Nephron (organoid): ENCODE measurements around the gene PSAT1.

ENCODE experiments used
- H3K27ac Mint-ChIP-seq, 3 experiments: 2 replicates each; pipeline ENCODE4 v1.8.0; 2020; ENCODE audit warnings: mixed read lengths in 3 of 3, mild to moderate bottlenecking in 2 of 3, moderate library complexity in 1 of 3
- H3K27me3 Mint-ChIP-seq: 2 replicates; pipeline ENCODE4 v1.8.0; 2021; ENCODE audit warnings: low read depth, mild to moderate bottlenecking, moderate library complexity, mixed read lengths
- H3K36me3 Mint-ChIP-seq: 2 replicates; pipeline ENCODE4 v1.8.0; 2020; ENCODE audit warnings: low read depth, mixed read lengths
- H3K4me1 Mint-ChIP-seq: 2 replicates; pipeline ENCODE4 v1.8.0; 2020; ENCODE audit warnings: mixed read lengths
- H3K4me3 Mint-ChIP-seq, 3 experiments: 2 replicates each; pipeline ENCODE4 v1.8.0; 2020; ENCODE audit warnings: mild to moderate bottlenecking in 3 of 3, mixed read lengths in 3 of 3, moderate library complexity in 2 of 3
- H3K9me3 Mint-ChIP-seq: 2 replicates; pipeline ENCODE4 v1.8.0; 2020; ENCODE audit warnings: mixed read lengths
- CTCF ChIP-seq, 3 experiments: fragments of 200-600 bp; sonication (generic); IDR thresholded peaks; one replicate each; pipeline ENCODE4 v1.5.0; 2021; ENCODE audit warnings: antibody characterized with exemption in 3 of 3; ENCODE audit not compliant: unreplicated experiment in 3 of 3

Gene PSAT1

DNA sequence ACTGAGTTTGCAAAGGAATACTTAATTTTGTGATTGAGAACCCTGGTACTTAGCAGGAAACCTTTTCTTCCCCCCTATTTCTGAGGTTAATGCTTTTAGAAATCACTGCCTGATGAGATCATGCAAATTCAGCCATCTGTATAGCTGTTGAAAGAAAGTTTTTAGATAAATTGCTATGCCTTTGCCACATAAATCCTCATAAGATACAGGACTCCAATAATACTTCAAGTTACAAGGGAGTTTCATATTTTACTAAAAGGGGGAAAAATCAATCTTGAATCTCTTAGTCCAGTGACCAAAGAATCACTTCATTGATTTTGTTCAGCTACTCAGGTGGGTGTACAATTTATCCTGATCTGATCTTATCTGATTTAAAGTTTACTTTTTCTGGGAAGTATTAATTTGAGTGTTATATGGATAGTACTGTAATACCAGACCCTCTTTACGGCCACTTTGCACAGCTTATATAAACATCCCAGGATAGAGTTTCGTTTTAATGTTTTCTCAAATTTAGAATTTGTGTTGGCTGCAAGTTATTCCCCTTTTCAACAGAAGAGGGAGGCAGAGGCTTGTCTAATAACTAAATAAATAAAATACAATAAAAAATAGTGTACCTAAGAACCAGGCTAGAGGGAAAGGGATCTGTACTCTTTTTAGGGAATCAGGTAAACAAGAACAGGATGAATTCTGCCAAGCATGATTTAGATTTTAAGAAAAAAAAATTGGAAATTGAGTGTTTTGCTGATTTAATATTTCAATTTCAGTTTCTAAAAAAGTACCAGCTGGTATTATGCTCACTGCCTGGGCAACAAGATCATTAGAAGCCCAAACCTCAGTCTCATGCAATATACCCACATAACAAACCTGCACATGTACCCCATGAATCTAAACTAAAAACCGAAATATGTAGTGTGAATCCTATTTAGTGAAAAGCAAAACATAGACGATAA lies 69.1 kb downstream of the PSAT1 start:
- peak overlapping the region in 1 of 3 experiments; percentile 62 for H3K27ac Mint-ChIP-seq
- H3K4me3 Mint-ChIP-seq = no peak overlapping the region
- H3K36me3 Mint-ChIP-seq = no peaks in the 10 kb centered on the region
- no peaks in the 10 kb centered on the region for H3K9me3 Mint-ChIP-seq
- H3K4me1 Mint-ChIP-seq = peaks cover 29% of the 10 kb centered on the region
- TF ChIP-seq CTCF (IDR thresholded peaks at IDR 0.05; ENCODE audit: unreplicated experiment in 3 of 3) = peak; percentile 77 to 79 (median 77)
- H3K27me3 Mint-ChIP-seq = peaks cover 4% of the 10 kb centered on the region

- Mint-ChIP-seq H3K9me3 (no peaks in the 10 kb centered on the region), H3K36me3 (no peaks in the 10 kb centered on the region), H3K27ac (no peak overlapping the region), H3K4me1 (peaks cover 29% of the 10 kb centered on the region), H3K4me3 (no peak overlapping the region), H3K27me3 (peaks cover 4% of the 10 kb centered on the region)
- no peak for TF ChIP-seq CTCF (IDR thresholded peaks at IDR 0.05; ENCODE audit: unreplicated experiment in 3 of 3)
These were observed 69.9 kb downstream of the PSAT1 start for GRCh38 chr9:78366827-78367226.

GRCh38 chr9:78368236-78368635 lies 71.3 kb downstream of the PSAT1 start:
- no peaks in the 10 kb centered on the region for H3K36me3 Mint-ChIP-seq
- H3K9me3 Mint-ChIP-seq = no peaks in the 10 kb centered on the region
- peaks cover 29% of the 10 kb centered on the region for H3K4me1 Mint-ChIP-seq
- TF ChIP-seq CTCF (IDR thresholded peaks at IDR 0.05; ENCODE audit: unreplicated experiment in 3 of 3) = no peak
- H3K27me3 Mint-ChIP-seq = peaks cover 12% of the 10 kb centered on the region
- H3K4me3 Mint-ChIP-seq = no peak overlapping the region
- no peak overlapping the region for H3K27ac Mint-ChIP-seq

GRCh38 chr9:78369639-78370219 lies 72.8 kb downstream of the PSAT1 start:
- no peak overlapping the region for H3K4me3 Mint-ChIP-seq
- peak; percentile 77 to 89 (median 86) for TF ChIP-seq CTCF (IDR thresholded peaks at IDR 0.05; ENCODE audit: unreplicated experiment in 3 of 3)
- peak overlapping the region in 1 of 3 experiments; percentile 50 for H3K27ac Mint-ChIP-seq

GRCh38 chr9:78370991-78371390 lies 74.1 kb downstream of the PSAT1 start:
- Mint-ChIP-seq H3K9me3 (no peaks in the 10 kb centered on the region), H3K27me3 (peaks cover 18% of the 10 kb centered on the region), H3K4me3 (no peak overlapping the region), H3K4me1 (peaks cover 16% of the 10 kb centered on the region), H3K27ac (no peak overlapping the region), H3K36me3 (no peaks in the 10 kb centered on the region)
- TF ChIP-seq CTCF (IDR thresholded peaks at IDR 0.05; ENCODE audit: unreplicated experiment in 3 of 3) = no peak

More at GRCh38 chr9:78369639-78370219, 72.8 kb downstream of the PSAT1 start:
- H3K9me3 Mint-ChIP-seq = no peaks in the 10 kb centered on the region
- no peaks in the 10 kb centered on the region for H3K36me3 Mint-ChIP-seq
- peaks cover 17% of the 10 kb centered on the region for H3K27me3 Mint-ChIP-seq
- H3K4me1 Mint-ChIP-seq = peaks cover 25% of the 10 kb centered on the region
